Ishikawa (cell line): Measurements from ENCODE around the gene GAMT.

Experiments used
- CEBPB ChIP-seq: IDR thresholded peaks from 2 replicates; pipeline ENCODE4 v1.6.1; 2012
- CREB1 ChIP-seq: IDR thresholded peaks from 2 replicates; pipeline ENCODE4 v1.6.1; 2012; ENCODE audit warnings: low read depth
- EGR1 ChIP-seq: IDR thresholded peaks from 2 replicates; pipeline ENCODE4 v1.6.1; 2012
- EP300 ChIP-seq: IDR thresholded peaks from 2 replicates; pipeline ENCODE4 v1.6.1; 2012; ENCODE audit warnings: borderline replicate concordance
- FOXM1 ChIP-seq: IDR thresholded peaks from 2 replicates; pipeline ENCODE4 v1.6.1; 2012; ENCODE audit warnings: low read depth, borderline replicate concordance
- MAX ChIP-seq: IDR thresholded peaks from 2 replicates; pipeline ENCODE4 v1.6.1; 2012
- NFIC ChIP-seq: IDR thresholded peaks from 2 replicates; pipeline ENCODE4 v1.6.1; 2012
- RAD21 ChIP-seq: IDR thresholded peaks from 2 replicates; pipeline ENCODE4 v1.6.1; 2012; ENCODE audit warnings: low read depth
- TAF1 ChIP-seq: IDR thresholded peaks from 2 replicates; pipeline ENCODE4 v1.6.1; 2012; ENCODE audit warnings: low read depth, mild to moderate bottlenecking
- TCF12 ChIP-seq: IDR thresholded peaks from 2 replicates; pipeline ENCODE4 v1.6.1; 2012; ENCODE audit warnings: low read depth
- TEAD4 ChIP-seq: IDR thresholded peaks from 2 replicates; pipeline ENCODE4 v1.6.1; 2012
- USF1 ChIP-seq: IDR thresholded peaks from 2 replicates; pipeline ENCODE4 v1.6.1; 2012
- YY1 ChIP-seq: IDR thresholded peaks from 2 replicates; pipeline ENCODE4 v1.6.1; 2012; ENCODE audit warnings: low read depth
- TF ChIP-seq, protein P1 (sequence below): IDR thresholded peaks from 2 replicates; pipeline ENCODE4 v1.6.1; 2012; ENCODE audit warnings: low read depth, mild to moderate bottlenecking

Gene GAMT

GRCh38 chr19:1393841-1394240, 7.5 kb downstream of the GAMT start:
- TF ChIP-seq CREB1: no peak
- TF ChIP-seq USF1: no peak

DNA sequence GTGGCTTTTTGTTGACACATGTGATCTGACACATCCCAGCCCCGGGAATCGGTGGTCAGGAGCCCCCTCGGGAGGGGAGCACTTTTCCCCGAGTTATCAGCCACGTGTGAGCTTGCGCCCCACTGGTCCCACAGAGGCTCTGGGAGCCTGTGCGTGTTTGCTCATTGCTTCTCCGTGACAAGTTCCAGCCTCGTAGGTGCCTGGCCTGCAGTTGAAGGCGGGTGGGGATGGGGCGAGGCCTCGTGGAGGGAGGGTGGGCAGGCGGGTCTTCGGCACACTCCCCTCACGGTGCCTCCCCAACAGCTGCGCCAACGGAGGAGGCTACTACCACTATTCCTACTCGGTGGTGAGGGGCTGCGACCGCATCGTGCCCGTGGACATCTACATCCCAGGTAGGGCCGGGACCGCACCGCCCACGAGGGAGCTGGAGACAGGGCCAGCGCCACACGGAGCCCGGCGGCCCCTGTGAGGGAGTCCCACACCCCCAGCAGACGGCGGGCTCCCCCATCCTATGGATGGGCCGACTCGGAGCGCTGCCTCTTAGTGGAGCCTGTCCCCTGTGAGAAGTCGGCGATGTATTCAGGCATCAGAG, 8.3 kb downstream of the GAMT start:
- TF ChIP-seq CEBPB (no peak), RAD21 (no peak), NFIC (no peak), YY1 (no peak), TAF1 (no peak), MAX (no peak), FOXM1 (no peak), EP300 (no peak), CREB1 (no peak), USF1 (no peak), EGR1 (no peak), TEAD4 (no peak)
- TF ChIP-seq, protein P1, sequence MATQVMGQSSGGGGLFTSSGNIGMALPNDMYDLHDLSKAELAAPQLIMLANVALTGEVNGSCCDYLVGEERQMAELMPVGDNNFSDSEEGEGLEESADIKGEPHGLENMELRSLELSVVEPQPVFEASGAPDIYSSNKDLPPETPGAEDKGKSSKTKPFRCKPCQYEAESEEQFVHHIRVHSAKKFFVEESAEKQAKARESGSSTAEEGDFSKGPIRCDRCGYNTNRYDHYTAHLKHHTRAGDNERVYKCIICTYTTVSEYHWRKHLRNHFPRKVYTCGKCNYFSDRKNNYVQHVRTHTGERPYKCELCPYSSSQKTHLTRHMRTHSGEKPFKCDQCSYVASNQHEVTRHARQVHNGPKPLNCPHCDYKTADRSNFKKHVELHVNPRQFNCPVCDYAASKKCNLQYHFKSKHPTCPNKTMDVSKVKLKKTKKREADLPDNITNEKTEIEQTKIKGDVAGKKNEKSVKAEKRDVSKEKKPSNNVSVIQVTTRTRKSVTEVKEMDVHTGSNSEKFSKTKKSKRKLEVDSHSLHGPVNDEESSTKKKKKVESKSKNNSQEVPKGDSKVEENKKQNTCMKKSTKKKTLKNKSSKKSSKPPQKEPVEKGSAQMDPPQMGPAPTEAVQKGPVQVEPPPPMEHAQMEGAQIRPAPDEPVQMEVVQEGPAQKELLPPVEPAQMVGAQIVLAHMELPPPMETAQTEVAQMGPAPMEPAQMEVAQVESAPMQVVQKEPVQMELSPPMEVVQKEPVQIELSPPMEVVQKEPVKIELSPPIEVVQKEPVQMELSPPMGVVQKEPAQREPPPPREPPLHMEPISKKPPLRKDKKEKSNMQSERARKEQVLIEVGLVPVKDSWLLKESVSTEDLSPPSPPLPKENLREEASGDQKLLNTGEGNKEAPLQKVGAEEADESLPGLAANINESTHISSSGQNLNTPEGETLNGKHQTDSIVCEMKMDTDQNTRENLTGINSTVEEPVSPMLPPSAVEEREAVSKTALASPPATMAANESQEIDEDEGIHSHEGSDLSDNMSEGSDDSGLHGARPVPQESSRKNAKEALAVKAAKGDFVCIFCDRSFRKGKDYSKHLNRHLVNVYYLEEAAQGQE: no peak

GRCh38 chr19:1392407-1392806, 8.9 kb downstream of the GAMT start:
- TF ChIP-seq TCF12: no peak
- no peak for TF ChIP-seq USF1
- no peak for TF ChIP-seq TEAD4
- TF ChIP-seq CREB1: no peak

GRCh38 chr19:1390890-1391423, 10.4 kb downstream of the GAMT start:
- TF ChIP-seq RAD21 (no peak), CEBPB (no peak), YY1 (no peak), CREB1 (no peak), USF1 (no peak), EP300 (no peak), TAF1 (no peak), EGR1 (no peak), FOXM1 (no peak), TEAD4 (no peak)
- TF ChIP-seq, protein P1: no peak

- TF ChIP-seq YY1: no peak
- TF ChIP-seq EGR1: no peak
- TF ChIP-seq, protein P1: no peak
- TF ChIP-seq TAF1: no peak
These were observed 12.1 kb downstream of the GAMT start for GRCh38 chr19:1389033-1389940.
